HG03575 (cell line): ENCODE results near the gene HABP2.

Experiments used
- ATAC-seq: cut with Tn5 transposase; IDR thresholded peaks from one replicate; pipeline ENCODE4 v1.9.1; 2021; ENCODE audit not compliant: unreplicated experiment, insufficient number of reproducible peaks, low FRiP score; ENCODE audit errors: extremely low read depth

HABP2 gene

GRCh38 chr10:113620511-113620910 lies 67.7 kb downstream of the HABP2 start:
- no peak for ATAC-seq

GRCh38 chr10:113620936-113621335 lies 68.1 kb downstream of the HABP2 start:
- no peak for ATAC-seq

GRCh38 chr10:113621799-113622198 lies 68.9 kb downstream of the HABP2 start:
- no peak for ATAC-seq

GRCh38 chr10:113622831-113623230 lies 70.0 kb downstream of the HABP2 start:
- no peak for ATAC-seq

- ATAC-seq = no peak
Measured at GRCh38 chr10:113625461-113626186, 72.8 kb downstream of the HABP2 start.

- no peak for ATAC-seq
Measured at GRCh38 chr10:113626809-113627355, 74.0 kb downstream of the HABP2 start.

DNA sequence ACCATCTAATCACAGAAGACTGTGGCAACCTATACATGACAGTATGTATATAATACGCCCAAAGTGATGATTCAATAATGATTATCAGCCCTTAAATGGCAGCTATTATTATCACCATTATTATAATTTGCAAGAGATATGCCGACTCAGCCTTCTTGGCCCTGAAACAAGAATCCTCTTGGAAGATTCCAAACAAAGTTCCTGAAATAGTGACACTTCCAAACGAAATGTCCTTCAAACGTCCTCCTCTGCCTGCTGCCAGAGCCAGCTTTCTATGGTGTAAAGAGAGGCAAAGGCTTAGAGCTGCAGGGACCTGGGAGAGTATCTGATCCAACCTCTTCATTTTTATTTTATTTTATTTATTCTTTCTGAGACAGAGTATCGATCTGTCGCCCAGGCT lies 75.0 kb downstream of the HABP2 start:
- no peak for ATAC-seq

- ATAC-seq = no peak
Measured at GRCh38 chr10:113628607-113629153, 75.8 kb downstream of the HABP2 start.

DNA sequence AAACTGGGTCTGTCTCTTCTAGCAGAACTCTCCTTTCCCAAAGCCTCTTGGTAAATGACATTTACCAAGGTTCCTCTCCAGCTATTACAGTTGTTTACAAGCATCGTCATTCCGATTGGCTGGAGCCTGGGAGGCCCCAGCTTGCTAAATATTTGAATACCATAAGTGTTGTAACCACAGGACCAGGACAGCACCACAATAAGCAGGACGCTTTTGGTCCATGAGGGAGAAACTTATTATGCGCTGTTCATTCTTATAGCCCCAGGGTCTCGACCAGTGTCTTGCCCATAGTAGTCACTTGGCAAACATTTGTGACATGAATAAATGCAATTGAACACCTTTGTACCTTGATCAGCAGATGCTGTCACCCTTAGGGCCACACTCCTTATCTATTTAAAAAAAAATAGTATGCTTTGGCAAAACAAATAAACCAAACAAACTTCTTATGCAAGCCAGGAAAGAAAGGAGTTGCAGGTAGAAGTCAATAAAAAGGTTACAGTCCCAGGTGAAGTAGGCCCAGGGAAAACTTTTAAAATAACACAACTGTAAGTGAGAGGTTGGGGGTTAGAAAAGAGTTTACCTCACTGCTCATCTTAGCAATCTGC lies 78.2 kb downstream of the HABP2 start:
- ATAC-seq = no peak

DNA sequence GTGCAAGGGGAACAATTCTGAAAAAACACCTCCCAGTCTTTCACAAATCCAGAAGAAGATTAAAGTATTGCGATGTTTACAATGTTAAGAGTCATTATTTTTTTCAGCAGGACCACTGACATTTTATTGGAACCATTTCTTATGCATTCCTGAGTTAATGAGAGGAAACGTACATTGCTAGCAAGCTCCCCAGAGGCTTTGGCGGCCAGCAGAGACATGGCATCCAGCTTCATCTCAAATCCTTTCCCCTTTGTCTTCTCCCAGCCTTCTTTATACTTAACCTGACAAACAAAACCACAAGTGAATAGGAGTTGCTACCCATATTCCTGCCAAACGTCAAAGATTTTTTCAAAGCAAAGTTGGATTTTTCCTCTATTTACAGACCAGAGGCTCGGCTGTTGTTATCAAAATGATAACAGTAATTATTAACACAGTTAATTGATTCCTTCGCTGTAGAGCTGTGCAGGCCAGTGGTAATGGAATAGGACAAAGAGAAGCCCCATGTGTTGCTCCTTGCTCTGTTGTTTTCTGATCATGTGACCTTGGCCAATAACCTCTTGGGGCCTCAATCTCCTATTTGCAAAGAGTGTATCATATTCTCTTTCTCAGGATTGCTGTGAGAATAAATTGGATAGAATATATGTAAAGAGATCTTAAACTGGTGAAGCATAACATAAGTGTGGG lies 79.0 kb downstream of the HABP2 start:
- no peak for ATAC-seq
